DMS53 treated with DMSO at 0.1 percent for 48 hours (cell line): ENCODE results near the gene GALNT18.

Experiments used
- DNase-seq: peaks from one replicate; lab custom pipeline; 2025; ENCODE audit not compliant: unreplicated experiment; lab: John Stamatoyannopoulos, UW

Gene GALNT18

DNA sequence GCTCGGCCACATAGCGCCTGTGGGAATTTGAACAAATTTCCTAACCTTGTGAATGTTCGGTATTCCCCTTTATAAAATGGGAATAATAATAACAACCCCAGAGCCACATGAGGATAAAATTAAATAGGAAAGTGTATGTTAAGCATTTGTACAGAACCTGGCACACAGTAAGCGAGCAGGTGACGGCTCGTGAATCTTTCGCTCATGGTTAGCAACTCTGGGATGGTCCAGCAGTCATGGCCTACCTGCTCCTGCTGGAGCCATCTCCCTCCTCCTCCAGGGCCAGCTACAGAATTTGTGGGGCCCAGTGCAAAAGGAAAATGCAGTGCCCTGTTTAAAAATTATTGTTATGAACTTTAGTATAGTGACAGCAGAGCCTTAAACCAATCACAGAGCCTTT lies 180.3 kb downstream of the GALNT18 start:
- DNase-seq, result no peak

DNA sequence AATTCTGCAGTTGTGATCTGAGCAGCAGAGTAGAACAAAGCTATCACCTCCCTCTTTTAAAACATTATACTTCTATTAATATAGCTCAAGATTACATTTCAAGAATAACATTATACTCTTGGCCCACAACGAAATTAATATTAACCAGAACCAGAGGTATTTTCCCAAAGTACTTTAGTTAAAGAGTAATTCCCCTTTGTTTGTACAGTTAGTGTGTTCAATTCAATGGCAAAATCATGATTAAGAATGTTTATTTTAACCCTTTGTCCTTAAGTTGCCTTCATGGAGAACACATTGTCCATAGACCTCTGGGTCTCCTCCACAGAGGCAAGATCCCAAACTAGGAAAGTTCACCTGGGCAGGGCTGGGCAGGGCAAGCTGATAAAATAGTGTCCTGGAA lies 180.7 kb downstream of the GALNT18 start:
- DNase-seq, result no peak

DNA sequence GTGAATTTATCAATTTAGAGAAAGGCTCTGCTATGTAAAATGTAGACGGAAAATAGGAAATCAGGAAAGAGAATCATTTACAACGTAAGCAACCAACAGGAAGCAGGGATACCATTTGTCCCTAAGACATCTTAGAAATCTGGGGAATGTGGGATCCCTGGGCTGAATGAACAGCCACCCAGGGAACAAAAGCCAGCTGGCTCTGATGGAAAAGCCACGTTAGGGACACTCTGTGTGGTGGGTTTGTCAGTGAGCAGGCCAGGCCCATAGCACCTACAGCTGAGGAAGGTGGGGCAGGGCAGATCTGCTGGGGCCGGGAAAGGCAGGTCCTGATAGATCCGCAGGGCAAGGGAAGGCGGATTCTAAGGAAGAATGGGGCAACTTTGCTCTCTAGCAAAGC lies 181.7 kb downstream of the GALNT18 start:
- DNase-seq, result no peak

DNA sequence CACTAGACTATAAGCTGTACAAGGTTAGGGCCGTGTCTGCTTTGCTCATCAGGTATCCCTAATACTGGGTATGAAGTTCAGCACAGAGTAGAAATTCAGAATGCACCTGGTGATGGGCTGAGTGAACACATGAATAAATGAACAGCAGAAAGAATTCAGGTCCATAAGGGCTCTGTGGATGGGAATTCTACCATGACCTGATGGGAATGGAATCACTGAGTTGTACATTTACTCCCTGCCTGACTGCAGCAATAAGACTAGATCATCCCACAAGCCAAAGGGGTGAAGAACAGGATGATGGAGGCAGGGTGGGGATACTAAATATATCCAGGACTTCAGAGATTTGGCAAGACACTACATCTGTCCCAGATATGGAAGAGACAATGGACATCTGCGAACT lies 182.2 kb downstream of the GALNT18 start:
- no peak for DNase-seq

DNA sequence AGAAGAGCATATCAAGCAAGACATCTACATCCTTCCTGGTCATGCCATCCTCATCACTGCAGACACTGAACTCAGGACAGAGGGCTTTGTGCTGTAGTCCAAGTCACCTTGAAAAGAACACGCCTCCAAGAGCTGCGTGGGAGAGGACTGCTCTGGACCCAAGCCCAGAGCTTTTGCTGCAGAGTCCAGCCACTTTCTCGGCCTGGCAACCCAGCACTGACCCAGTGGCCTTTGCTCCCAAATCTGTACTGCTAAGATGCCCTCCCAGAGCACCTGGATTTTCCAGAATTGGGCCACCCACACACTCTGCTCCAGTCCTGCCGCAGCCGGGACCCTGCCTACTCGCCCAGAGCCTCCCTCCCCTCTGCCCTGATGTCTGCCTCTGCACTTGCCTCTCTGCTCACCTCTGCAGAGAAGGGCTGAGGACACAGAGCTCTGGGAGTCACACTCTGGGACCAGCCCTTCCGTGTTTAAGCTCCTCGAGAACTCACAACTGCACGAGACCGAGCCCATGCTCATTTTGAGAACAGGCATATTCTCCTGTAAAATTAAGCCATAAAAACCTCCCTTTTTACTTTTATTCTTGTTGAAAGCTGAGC lies 185.0 kb downstream of the GALNT18 start:
- no peak for DNase-seq

DNA sequence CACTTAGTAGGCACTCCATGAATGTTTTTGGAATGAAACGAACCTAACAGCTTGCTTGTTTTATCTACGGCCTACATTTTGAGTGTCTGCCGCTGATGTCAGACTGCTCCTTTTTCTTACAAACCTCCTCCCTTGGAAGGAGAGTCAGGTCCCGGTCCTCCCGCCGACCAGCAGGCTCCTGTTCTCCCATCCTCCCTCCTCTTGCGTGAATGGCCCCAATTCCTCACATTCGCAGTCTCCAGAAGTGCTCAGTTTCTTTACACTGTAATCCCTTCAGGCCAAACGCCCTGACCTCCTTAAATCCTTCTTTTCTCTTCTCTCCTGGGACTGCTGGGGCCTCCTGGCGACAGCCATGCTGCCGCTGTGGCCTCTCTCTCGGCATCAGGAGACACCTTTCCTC lies 186.2 kb downstream of the GALNT18 start:
- no peak for DNase-seq

DNA sequence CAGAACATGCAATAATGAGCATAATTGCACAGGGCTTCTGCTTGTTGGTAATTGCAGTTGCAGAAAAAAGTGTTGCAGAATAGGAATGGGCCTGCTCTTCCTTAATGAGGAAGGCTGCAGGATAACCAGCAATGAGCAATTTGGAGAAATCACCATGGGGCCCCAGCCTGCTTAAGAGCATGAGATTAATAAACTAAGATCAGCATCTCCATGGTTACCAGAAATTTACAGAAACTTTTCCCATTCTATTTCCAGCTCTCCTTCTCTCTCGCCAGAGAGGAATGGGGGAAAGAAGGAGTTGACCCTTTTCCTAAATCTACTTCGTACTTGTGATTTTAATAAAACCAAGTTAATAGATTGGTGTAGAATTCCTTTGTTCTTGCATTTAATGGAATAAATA lies 187.8 kb downstream of the GALNT18 start:
- no peak for DNase-seq

DNA sequence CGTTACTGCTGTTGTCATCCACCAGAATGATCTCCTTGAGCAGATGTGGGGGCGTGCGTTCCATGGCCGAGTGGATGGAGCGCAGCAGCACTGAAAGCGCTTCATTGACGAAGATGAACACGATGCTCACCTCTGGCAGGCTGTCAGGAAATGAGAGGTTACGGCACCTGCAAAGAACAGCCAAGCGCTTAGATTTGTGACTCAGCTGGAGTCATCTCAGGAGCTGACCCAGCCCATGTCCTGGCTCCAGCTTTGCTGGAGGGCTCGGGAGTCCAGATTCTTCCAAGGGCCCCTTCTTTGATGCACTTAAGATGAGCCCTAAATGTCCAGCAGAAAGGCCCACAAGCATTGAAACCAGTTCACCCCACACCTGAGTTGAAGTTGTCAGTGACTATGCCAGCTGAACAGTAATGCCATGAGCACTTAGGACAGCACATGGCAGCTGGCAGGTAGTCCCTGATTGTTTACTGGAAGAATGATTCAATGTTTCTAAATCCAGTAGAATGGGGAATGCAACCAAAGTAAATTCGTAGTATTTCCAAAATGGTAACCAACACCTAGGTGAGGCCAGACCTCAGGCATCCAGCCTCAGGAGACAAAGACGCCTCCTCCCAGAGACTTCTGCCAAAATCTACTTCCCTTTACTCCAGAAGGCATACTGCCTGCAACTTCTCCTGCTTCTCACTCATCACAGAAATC lies 189.0 kb downstream of the GALNT18 start:
- no peak for DNase-seq

DNA sequence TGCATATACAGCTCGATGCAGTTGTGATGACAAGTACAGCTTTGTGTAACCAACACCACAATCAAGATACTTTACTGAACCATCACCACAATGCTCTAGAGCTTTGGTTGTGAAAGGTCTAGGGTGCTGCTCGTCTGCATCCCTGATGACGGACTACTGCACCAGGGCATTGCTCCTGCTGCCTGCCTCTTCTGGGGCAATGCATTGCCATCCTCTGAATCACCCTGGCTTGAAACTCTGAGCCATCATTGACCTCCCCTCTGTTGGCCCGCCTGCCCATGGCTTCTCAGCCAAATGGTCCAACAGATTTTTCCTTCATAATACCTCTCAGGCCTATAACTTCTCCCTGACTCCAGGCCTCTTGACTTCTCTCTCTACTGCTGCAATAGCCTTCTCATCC lies 191.4 kb downstream of the GALNT18 start:
- DNase-seq, result no peak

DNA sequence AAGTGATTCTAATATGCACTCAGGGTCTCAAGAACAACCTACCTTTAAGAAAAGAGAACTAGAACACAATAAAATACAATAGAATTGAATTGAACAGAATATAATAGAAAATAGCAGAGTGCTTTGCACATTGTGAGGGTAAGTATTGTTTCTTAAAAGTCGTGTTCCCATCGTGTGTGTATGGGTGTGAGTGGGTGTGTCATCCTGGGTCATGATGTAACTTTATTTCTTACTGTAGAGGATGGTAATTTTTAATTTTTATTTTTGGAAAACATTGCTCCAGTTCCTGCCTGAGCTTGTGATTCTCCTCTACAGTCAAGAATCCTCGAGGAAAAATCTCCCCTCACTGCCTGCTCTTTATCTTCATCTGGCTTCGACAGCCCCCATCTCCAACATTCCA lies 193.1 kb downstream of the GALNT18 start:
- DNase-seq, result no peak

DNA sequence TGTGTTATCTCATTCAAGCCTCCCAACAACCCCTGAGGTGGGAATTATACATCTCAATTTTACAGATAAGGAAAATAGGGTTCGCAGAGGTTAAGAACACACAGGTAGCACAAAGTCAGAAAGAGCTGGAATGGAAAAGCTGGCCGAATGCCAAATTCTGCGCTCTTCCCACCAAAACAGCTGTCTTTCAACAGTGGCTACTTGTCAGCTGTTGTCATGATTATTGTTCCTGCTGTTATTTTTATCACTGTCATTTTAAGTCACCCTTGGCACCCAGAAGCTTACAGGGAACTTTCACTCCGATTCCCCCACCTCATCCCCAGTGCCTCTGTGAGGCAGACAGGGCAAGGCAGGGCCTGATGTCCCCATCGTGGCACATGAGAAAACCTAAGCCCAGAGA lies 194.3 kb downstream of the GALNT18 start:
- no peak for DNase-seq

DNA sequence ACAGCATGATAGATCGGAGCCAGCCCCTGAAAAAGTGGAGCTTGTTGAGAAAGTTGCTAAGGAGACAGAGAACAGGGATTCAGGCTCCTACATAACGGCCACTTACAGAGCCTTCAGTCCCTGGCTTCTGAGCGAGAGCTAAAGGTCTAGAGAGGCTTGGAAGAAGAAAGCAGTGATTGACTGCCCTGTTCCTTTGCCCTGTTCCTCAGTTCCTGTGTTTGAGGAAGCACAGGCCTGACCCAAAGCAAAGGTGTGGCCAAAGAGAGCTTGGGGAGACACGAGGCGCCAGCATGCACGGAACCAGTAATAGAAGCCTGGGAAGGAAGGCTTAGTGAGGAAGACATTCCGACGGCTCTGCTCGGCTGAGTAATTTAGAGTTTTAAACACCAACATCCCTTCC lies 194.7 kb downstream of the GALNT18 start:
- no peak for DNase-seq

DNA sequence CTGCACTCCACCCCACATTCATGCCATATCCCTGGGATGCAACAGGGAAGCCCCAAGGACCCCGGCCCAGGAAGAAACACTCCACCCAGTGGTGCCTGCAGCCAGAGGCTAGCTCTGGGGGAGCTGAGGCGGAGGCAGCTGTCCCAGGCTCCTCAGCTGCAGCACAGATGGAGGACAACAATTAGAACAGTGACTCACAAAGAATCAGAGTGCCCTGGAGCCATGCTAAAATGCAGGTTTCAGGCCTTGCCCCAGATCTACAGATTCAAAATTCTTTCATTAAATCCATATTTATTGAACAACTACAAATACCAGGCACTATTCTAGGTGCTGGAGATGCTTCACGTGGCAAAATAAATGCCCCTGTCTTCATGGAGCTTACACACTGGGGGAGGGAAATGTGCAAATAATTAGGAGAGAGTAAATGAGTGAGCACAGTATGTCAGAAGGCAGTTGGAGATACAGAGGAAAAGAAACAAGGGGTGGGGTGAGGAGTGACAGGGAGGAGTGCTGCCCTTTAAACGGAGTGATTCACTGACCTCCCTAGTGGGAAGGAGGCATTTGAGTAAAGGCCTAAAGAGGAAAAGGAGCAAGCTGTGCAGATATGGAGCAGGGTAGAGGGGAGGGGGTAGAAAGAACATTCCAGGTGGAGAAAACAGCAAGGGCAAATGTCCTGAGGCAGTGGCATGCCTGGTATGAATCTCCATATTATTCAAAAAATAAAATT lies 195.4 kb downstream of the GALNT18 start:
- DNase-seq, result no peak

DNA sequence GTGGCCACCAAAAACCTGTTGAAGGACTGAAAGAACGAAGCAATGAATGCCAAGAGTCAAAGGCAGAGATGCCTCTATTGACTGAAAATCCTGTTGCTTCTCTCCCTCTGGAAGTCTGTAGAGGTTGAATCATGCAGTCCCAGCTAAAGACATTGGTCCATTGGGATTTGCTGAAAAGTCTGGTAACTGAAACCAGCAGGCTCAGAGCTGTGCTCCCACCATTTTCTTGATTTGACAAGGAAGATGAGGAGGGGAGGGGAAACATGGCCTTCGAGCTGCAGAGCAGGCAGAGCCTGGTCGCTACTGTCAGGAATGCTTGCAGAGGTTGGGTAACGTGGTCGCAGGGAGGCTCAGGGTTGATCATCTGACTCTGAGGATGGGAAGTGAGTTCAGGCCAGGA lies 196.0 kb downstream of the GALNT18 start:
- no peak for DNase-seq

DNA sequence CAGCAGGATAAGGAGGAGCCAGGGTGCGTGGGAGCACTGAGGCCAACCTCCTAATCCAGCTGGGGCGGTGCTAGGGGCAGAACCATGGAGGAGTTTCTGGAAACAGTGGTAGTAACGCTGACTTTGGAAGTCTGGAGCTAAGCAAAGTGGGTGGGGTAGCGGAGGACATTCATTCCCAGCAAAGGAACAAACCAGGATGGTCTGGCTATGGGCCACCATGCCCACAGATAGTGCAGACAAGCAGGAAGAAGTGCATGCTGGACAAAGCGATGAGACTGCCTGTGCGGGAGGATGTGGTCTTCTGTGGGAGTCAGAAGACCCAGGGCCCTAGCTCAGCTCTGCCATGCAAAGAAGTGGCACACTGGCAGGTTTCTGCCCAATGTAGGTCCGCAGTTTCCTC lies 197.1 kb downstream of the GALNT18 start:
- DNase-seq, result no peak

DNA sequence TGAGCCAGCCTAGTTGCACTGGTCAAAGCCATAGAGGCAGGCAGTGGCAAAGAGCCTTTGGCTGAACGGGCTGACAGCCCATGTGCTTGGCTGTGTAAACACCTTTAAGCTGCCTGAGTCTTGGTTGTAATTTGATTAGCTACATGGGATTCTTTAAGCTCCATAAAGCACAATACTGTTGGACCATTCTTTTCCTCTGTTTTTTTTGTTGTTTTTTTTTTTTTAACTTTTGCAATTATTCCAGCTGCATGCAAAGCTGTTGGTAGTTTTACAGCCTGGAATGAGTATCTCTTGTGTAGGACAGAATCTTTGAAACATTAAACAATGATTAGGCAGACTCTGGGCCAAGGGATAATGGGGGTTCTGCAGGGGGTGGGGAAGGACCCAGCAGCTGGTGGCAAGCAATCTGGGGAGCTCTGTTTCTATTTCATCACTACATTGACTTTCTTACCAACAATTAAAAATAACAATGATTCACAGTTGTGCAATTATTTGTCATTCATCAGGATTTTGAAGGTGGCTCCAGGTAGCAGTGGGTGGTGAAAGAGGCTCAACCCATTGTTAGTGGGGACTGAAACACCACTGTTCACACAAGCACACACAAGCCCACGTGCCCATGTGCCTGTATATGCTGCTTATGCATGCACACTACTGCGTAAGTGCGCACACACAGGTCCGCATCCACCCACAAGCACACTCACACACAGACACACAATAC lies 199.2 kb downstream of the GALNT18 start:
- DNase-seq, result no peak

DNA sequence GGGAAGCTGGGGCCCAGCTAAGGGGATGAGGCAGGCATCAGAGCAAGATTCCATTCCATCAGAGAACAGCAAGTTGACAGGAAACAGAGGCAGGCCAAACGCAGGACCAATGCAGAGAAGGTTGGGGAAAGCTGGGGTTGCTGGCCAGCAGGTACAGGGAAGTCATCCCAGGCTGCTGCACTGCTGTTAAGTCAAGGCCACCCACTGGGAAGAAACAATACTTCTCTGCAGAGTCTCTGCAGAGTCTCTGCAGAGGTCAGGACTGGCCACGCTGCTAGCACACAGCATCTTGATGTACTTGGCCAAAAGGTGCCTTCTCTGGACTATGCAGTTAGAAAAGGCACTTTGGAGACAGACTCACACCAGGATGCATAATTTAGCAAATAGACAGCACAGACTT lies 200.3 kb downstream of the GALNT18 start:
- DNase-seq, result no peak

DNA sequence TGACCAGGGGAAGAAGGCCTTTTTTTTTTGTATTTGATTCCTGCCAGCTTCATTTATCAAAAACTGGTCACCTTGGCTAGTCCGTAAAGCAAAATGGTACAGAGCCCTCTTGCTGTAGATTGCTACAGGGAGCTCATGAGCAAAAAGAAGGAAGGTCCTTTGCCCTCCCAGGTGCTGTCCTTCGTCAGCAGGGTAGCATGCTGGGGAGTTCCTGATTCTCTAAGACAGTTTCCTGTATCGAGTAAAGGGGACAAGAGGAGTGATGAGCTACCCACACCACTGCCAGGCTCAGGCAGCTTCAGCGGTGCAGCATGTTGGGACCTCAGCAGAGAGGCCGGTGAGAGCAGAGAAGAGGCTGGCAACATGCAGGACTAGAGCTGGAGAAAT lies 200.9 kb downstream of the GALNT18 start:
- no peak for DNase-seq

DNA sequence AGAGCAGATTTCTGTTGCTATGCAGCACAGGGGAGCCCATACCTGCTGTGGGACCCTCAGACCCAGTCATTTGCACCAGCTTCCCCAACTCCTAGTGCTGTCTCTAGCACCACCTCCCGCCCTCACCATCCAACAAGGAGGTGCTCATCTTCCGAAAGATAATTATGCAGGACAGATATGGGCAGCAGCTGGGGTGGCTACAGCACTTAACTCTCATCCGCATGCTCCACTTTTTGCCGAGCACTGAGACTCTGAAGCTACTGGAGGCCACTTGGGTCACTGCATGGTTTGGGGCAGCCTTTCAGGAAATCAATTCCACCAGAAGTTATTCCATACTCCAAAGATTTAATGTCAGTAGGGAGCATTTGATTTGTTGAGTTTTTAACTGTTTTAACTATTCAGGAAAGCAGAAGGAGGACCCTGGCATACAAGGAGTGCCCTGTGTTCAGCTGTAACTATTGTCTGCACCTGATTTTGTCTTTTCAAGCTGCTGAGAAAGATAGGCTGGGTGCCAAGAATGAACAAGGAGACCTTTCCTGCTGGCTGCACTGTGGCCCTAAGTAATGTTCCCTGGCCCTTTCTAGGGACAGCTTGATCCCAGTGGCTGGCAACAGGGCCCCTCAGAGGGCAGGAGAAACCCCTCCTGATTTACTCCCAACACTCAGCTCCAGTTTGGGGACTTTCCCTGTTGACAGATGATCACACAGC lies 201.5 kb downstream of the GALNT18 start:
- no peak for DNase-seq

DNA sequence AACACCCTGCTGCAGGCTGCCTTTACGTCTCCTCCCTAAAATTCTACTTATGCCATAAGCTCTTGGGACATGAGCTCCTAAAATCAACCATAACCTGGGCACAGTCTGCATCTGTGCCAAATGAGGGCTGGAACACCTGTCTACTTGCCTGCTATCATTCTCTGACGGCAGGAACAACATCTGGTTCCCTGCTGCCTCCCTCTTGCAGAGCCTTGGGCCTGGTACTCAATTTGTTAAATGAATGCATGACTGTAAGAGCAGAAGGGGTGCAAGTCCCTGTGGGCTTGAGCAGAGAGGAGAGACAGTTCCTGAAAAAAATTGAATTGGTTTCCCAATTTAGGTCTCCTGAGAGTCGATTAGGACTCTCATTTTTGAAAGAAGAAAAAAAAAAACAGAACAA lies 202.1 kb downstream of the GALNT18 start:
- DNase-seq, result no peak

DNA sequence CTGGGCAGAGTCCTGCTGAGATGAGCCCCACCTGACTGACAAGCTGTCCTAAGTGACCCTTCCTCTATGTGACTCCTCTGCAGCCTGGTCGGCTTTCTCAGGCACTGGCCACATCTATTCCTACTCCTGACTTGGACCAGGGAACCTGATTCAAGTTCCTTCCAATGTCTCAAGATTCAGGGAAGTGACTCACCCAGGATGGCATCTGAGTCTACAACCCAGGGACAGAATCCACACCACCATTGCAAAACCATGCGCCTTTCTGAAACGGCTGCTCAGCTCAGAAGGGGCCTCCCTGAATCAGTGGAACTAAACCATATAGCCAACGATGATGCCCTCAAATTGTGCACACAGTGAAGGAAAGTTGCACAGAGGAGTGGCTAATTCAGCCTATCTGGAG lies 204.9 kb downstream of the GALNT18 start:
- no peak for DNase-seq
